Liver (tissue), 3 donors: ENCODE results near the gene PROCA1.

Experiments
- CTCF ChIP-seq: fragments of 150-350 bp; IDR thresholded peaks from 2 replicates; pipeline ENCODE4 v1.5.1; 2017; ENCODE audit warnings: improper control_type of control experiment, low read depth, low read length; ENCODE audit not compliant: missing input control
- EGR1 ChIP-seq, 2 donors: IDR thresholded peaks; 2 replicates each; pipeline ENCODE4 v1.6.1; 2016 to 2018; ENCODE audit warnings: antibody characterized with exemption in 2 of 2, low read depth in 2 of 2
- GABPA ChIP-seq, 2 donors: IDR thresholded peaks in 1 of 2; conservative IDR thresholded peaks in 1 of 2; 2 replicates each; pipeline ENCODE4 v1.6.1; 2016; ENCODE audit warnings: antibody characterized with exemption in 2 of 2, mild to moderate bottlenecking in 1 of 2, moderate library complexity in 1 of 2
- MAX ChIP-seq: IDR thresholded peaks from 2 replicates; pipeline ENCODE4 v1.6.1; 2016; ENCODE audit warnings: antibody characterized with exemption
- TAF1 ChIP-seq: conservative IDR thresholded peaks from 2 replicates; pipeline ENCODE4 v1.6.1; 2016; ENCODE audit warnings: antibody characterized with exemption, mild to moderate bottlenecking
- donor health status: healthy.
- donor health status: healthy.

- TF ChIP-seq CTCF (no peak), MAX (no peak), TAF1 (no peak), GABPA (IDR thresholded peaks at IDR 0.05 in 1 of 2, conservative IDR thresholded peaks at IDR 0.05 in 1 of 2) (no peak), EGR1 (IDR thresholded peaks at IDR 0.05; ENCODE audit: low read depth in 2 of 2) (no peak)
Observed at GRCh38 chr17:28665994-28666393, 45.7 kb downstream of the PROCA1 start.
